Activated CD8-positive, alpha-beta memory T cell treated with anti-CD3 and anti-CD28 coated beads for 36 hours (primary cell): Measurements from ENCODE around the gene ACTL8. TPM values are rescaled to one million over a fixed set of nuclear protein-coding genes. Genes with fewer than 3 reads are reported as not detected.

Experiments used
- CTCF ChIA-PET: fragments of 350-600 bp; sonication (Branson Sonifier 250); formaldehyde crosslinking; loops from one replicate; lab custom pipeline; 2021; ENCODE audit warnings: antibody characterized with exemption; lab: Charles Lee
- POLR2A ChIA-PET: fragments of 350-600 bp; sonication (Branson Sonifier 250); formaldehyde crosslinking; loops from one replicate; lab custom pipeline; 2021; ENCODE audit warnings: antibody characterized with exemption; lab: Charles Lee
- total RNA-seq, 2 experiments: library from RNA; stranded (reverse); gene quantifications; one replicate each; pipeline ENCODE4 v1.2.3, GENCODE V29; 2021

Gene ACTL8
- total RNA-seq, 2 experiments from 2014 or later = not detected

- ChIA-PET POLR2A (no interaction called here), CTCF (no interaction called here)
Measured at GRCh38 chr1:17795836-17796645, 40.9 kb downstream of the ACTL8 start.

GRCh38 chr1:17797478-17797877, 42.3 kb downstream of the ACTL8 start:
- CTCF ChIA-PET = no interaction called here

GRCh38 chr1:17798011-17798410, 42.9 kb downstream of the ACTL8 start:
- ChIA-PET POLR2A (no interaction called here), CTCF (no interaction called here)

More at GRCh38 chr1:17797478-17797877, 42.3 kb downstream of the ACTL8 start:
- POLR2A ChIA-PET = no interaction called here

GRCh38 chr1:17798799-17799382, 43.8 kb downstream of the ACTL8 start:
- POLR2A ChIA-PET = no interaction called here
- CTCF ChIA-PET = no interaction called here

- ChIA-PET POLR2A (no interaction called here), CTCF (no interaction called here)
Measured at GRCh38 chr1:17799642-17800041, 44.5 kb downstream of the ACTL8 start.

- ChIA-PET CTCF (no interaction called here), POLR2A (no interaction called here)
Measured at GRCh38 chr1:17802164-17802563, 47.0 kb downstream of the ACTL8 start.

GRCh38 chr1:17802945-17803344, 47.8 kb downstream of the ACTL8 start:
- CTCF ChIA-PET = no interaction called here
- POLR2A ChIA-PET = interaction anchor here (0.6 kb wide), 1 partner anchor 223 kb away, joined by 4 read pairs; no protein-coding TSS in a partner anchor

GRCh38 chr1:17805869-17806684, 50.9 kb downstream of the ACTL8 start:
- POLR2A ChIA-PET = no interaction called here
- CTCF ChIA-PET = no interaction called here

GRCh38 chr1:17808816-17809215, 53.7 kb downstream of the ACTL8 start:
- CTCF ChIA-PET = no interaction called here
- POLR2A ChIA-PET = no interaction called here

- CTCF ChIA-PET = no interaction called here
Measured at GRCh38 chr1:17810668-17811067, 55.5 kb downstream of the ACTL8 start.

GRCh38 chr1:17816511-17816910, 61.4 kb downstream of the ACTL8 start:
- POLR2A ChIA-PET = no interaction called here

More at GRCh38 chr1:17810668-17811067, 55.5 kb downstream of the ACTL8 start:
- POLR2A ChIA-PET = no interaction called here

GRCh38 chr1:17819129-17819802, 64.1 kb downstream of the ACTL8 start:
- CTCF ChIA-PET = no interaction called here

More at GRCh38 chr1:17816511-17816910, 61.4 kb downstream of the ACTL8 start:
- CTCF ChIA-PET = no interaction called here

GRCh38 chr1:17820198-17820597, 65.1 kb downstream of the ACTL8 start:
- POLR2A ChIA-PET = no interaction called here
- CTCF ChIA-PET = no interaction called here

More at GRCh38 chr1:17819129-17819802, 64.1 kb downstream of the ACTL8 start:
- POLR2A ChIA-PET = no interaction called here

- ChIA-PET CTCF (no interaction called here), POLR2A (no interaction called here)
Measured at GRCh38 chr1:17822741-17823426, 67.8 kb downstream of the ACTL8 start.

GRCh38 chr1:17825273-17826164, 70.4 kb downstream of the ACTL8 start:
- ChIA-PET POLR2A (no interaction called here), CTCF (interaction anchor here (1.4 kb wide), 1 partner anchor 164 kb away, joined by 3 read pairs; no protein-coding TSS in a partner anchor)

- ChIA-PET CTCF (interaction anchor here (1.4 kb wide), 1 partner anchor 164 kb away, joined by 3 read pairs; no protein-coding TSS in a partner anchor), POLR2A (no interaction called here)
Measured at GRCh38 chr1:17826165-17826488, 71.0 kb downstream of the ACTL8 start.

GRCh38 chr1:17828991-17829390, 73.9 kb downstream of the ACTL8 start:
- ChIA-PET CTCF (no interaction called here), POLR2A (no interaction called here)

GRCh38 chr1:17829579-17829978, 74.4 kb downstream of the ACTL8 start:
- CTCF ChIA-PET = no interaction called here
- POLR2A ChIA-PET = no interaction called here
